ENCODE results near the gene TAF5. TPM values are rescaled to one million over a fixed set of nuclear protein-coding genes. Genes with fewer than 3 reads are reported as not detected.

TAF5 gene
- total and polyA plus RNA-seq, 10 of the 15 experiments (the other 5 are each of a cell fraction or from before 2014, with no cell fraction given) = 3.7 to 9.2 (median 7.3) TPM

DNA sequence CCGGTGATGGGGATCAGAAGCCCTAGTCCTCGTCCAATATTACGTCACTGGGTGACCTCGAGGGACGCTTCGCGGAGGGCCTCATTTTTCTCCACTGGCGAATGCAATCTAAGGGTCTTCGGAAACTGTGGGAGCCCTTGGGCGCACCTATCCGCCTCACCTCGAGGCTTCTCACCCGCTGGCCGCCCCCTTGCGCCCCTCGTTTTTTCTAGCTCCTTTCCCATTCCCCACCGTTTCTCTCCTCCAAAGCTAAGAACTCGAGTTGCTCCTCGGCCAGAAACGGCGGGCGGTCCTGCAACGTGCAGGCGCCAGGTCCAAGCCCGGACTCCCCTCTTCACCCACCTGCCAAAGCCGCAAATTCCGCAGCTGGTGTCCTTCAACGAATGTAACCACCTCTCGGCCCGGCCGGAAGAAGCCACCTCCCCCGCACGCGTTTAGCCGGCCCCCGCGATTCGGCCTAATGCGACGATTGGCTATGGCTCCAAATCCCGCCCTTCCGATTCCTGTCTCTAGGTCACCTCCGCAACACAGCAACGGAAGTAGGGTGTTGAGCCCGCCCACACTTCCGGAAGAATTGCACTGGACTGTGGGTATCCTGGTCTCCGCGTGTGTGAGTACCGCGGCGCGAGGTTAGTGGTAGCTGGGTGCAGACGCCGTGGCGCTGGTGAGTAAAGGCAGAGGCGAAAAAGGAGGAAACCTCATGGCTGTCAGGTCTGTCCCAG is 28.5 kb downstream of the TAF5 start, which contains the start of the genes ATP5MK and PDCD11 (continued):
- TF ChIP-seq, protein P1, sequence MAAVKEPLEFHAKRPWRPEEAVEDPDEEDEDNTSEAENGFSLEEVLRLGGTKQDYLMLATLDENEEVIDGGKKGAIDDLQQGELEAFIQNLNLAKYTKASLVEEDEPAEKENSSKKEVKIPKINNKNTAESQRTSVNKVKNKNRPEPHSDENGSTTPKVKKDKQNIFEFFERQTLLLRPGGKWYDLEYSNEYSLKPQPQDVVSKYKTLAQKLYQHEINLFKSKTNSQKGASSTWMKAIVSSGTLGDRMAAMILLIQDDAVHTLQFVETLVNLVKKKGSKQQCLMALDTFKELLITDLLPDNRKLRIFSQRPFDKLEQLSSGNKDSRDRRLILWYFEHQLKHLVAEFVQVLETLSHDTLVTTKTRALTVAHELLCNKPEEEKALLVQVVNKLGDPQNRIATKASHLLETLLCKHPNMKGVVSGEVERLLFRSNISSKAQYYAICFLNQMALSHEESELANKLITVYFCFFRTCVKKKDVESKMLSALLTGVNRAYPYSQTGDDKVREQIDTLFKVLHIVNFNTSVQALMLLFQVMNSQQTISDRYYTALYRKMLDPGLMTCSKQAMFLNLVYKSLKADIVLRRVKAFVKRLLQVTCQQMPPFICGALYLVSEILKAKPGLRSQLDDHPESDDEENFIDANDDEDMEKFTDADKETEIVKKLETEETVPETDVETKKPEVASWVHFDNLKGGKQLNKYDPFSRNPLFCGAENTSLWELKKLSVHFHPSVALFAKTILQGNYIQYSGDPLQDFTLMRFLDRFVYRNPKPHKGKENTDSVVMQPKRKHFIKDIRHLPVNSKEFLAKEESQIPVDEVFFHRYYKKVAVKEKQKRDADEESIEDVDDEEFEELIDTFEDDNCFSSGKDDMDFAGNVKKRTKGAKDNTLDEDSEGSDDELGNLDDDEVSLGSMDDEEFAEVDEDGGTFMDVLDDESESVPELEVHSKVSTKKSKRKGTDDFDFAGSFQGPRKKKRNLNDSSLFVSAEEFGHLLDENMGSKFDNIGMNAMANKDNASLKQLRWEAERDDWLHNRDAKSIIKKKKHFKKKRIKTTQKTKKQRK (IDR thresholded peaks at IDR 0.05; ENCODE audit: low read depth, low read length) = peak; percentile 77
- TF ChIP-seq, protein P2, sequence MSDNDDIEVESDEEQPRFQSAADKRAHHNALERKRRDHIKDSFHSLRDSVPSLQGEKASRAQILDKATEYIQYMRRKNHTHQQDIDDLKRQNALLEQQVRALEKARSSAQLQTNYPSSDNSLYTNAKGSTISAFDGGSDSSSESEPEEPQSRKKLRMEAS (IDR thresholded peaks at IDR 0.05; ENCODE audit: low read depth, low read length) = peak; percentile 93
- TF ChIP-seq NFYA (IDR thresholded peaks at IDR 0.05; ENCODE audit: borderline replicate concordance, low read depth, low read length) (no peak), SREBF1 (IDR thresholded peaks at IDR 0.05; ENCODE audit: low read length) (no peak), MXI1 (IDR thresholded peaks at IDR 0.05; ENCODE audit: low read depth, low read length) (peak; percentile 98), SP1 (IDR thresholded peaks at IDR 0.05; ENCODE audit: low read depth, low read length) (peak; percentile 71), EGR1 (IDR thresholded peaks at IDR 0.05; ENCODE audit: borderline replicate concordance in 1 of 2, low read depth in 2 of 2, low read length in 2 of 2) (peak; percentile 58 to 98), PAX8 (IDR thresholded peaks at IDR 0.05) (no peak), POLR2A (IDR thresholded peaks at IDR 0.05; ENCODE audit: low read depth, low read length) (peak; percentile 97), JUND (IDR thresholded peaks at IDR 0.05; ENCODE audit: low read depth, low read length) (0 out of 2 replicates have a peak, but pooled peaks have one; percentile 9), POLR2AphosphoS5 (IDR thresholded peaks at IDR 0.05; ENCODE audit: low read length) (peak; percentile 98), SIN3A (IDR thresholded peaks at IDR 0.05; ENCODE audit: low read depth, low read length) (peak; percentile 94), SREBF2 (IDR thresholded peaks at IDR 0.05; ENCODE audit: low read length) (peak; percentile 65; the same call in 1 of the 2 replicates), NR2F1 (conservative IDR thresholded peaks at IDR 0.05) (0 out of 2 replicates have a peak, but pooled peaks have one; percentile 33), NR2C1 (IDR thresholded peaks at IDR 0.05) (peak; percentile 24; the same call in 1 of the 2 replicates)
- TF ChIP-seq, protein P3, sequence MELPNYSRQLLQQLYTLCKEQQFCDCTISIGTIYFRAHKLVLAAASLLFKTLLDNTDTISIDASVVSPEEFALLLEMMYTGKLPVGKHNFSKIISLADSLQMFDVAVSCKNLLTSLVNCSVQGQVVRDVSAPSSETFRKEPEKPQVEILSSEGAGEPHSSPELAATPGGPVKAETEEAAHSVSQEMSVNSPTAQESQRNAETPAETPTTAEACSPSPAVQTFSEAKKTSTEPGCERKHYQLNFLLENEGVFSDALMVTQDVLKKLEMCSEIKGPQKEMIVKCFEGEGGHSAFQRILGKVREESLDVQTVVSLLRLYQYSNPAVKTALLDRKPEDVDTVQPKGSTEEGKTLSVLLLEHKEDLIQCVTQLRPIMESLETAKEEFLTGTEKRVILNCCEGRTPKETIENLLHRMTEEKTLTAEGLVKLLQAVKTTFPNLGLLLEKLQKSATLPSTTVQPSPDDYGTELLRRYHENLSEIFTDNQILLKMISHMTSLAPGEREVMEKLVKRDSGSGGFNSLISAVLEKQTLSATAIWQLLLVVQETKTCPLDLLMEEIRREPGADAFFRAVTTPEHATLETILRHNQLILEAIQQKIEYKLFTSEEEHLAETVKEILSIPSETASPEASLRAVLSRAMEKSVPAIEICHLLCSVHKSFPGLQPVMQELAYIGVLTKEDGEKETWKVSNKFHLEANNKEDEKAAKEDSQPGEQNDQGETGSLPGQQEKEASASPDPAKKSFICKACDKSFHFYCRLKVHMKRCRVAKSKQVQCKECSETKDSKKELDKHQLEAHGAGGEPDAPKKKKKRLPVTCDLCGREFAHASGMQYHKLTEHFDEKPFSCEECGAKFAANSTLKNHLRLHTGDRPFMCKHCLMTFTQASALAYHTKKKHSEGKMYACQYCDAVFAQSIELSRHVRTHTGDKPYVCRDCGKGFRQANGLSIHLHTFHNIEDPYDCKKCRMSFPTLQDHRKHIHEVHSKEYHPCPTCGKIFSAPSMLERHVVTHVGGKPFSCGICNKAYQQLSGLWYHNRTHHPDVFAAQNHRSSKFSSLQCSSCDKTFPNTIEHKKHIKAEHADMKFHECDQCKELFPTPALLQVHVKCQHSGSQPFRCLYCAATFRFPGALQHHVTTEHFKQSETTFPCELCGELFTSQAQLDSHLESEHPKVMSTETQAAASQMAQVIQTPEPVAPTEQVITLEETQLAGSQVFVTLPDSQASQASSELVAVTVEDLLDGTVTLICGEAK (IDR thresholded peaks at IDR 0.05; ENCODE audit: borderline replicate concordance) = peak; percentile 98
- TF ChIP-seq, protein P4, sequence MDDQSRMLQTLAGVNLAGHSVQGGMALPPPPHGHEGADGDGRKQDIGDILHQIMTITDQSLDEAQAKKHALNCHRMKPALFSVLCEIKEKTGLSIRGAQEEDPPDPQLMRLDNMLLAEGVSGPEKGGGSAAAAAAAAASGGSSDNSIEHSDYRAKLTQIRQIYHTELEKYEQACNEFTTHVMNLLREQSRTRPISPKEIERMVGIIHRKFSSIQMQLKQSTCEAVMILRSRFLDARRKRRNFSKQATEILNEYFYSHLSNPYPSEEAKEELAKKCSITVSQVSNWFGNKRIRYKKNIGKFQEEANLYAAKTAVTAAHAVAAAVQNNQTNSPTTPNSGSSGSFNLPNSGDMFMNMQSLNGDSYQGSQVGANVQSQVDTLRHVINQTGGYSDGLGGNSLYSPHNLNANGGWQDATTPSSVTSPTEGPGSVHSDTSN (IDR thresholded peaks at IDR 0.05; ENCODE audit: insufficient replicate concordance, low read depth, low read length) = peak; percentile 64
- TF ChIP-seq, protein P5, sequence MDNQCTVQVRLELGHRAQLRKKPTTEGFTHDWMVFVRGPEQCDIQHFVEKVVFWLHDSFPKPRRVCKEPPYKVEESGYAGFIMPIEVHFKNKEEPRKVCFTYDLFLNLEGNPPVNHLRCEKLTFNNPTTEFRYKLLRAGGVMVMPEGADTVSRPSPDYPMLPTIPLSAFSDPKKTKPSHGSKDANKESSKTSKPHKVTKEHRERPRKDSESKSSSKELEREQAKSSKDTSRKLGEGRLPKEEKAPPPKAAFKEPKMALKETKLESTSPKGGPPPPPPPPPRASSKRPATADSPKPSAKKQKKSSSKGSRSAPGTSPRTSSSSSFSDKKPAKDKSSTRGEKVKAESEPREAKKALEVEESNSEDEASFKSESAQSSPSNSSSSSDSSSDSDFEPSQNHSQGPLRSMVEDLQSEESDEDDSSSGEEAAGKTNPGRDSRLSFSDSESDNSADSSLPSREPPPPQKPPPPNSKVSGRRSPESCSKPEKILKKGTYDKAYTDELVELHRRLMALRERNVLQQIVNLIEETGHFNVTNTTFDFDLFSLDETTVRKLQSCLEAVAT (IDR thresholded peaks at IDR 0.05) = peak; percentile 77; the same call in 1 of the 2 replicates
